HCT116 (cell line): Measurements from ENCODE around the gene SDK1. TPM values are rescaled to one million over a fixed set of nuclear protein-coding genes. Genes with fewer than 3 reads are reported as not detected.

ENCODE experiments used
- ATAC-seq: fragments of 200-7000 bp; cut with Tn5 transposase; 2 replicates; pipeline ENCODE4 v1.9.1; 2020; ENCODE audit warnings: mild to moderate bottlenecking, moderate library complexity
- BruUV-seq: library from RNA; stranded (reverse); fragments of 400-500 nt; replicated peaks from 2 replicates; lab custom pipeline; 2021; lab: Mats Ljungman, UMichigan
- CTCF ChIA-PET: fragments of 300-600 bp; sonication (Branson Sonifier 250); formaldehyde crosslinking; loops from one replicate; lab custom pipeline; 2021; ENCODE audit warnings: antibody characterized with exemption; lab: Charles Lee
- POLR2A ChIA-PET: fragments of 300-600, 350-600 bp; sonication (Branson Sonifier 250); formaldehyde crosslinking; loops from one replicate; lab custom pipeline; 2021; ENCODE audit warnings: antibody characterized with exemption; lab: Charles Lee
- RAD21 ChIA-PET, 2 experiments: fragments of 300-600 bp; sonication (Branson Sonifier 250); formaldehyde crosslinking; loops; one replicate each; lab custom pipeline; 2023; ENCODE audit warnings: low total read pairs in 2 of 2; ENCODE audit not compliant: uncharacterized antibody in 2 of 2, unreplicated experiment in 2 of 2, low non-redundant PET in 1 of 2; lab: Charles Lee
- DNase-seq: peaks from one replicate; pipeline ENCODE4 v3.0.0-alpha.2; 2010; ENCODE audit warnings: low read depth, low spot score
- H2AFZ ChIP-seq: fragments of 200-600 bp; shearing (Covaris generic), sonication (generic); 2 replicates; pipeline ENCODE4 v1.6.1; 2017; ENCODE audit warnings: low read depth, mixed run types, mixed read lengths, antibody characterized with exemption, low read length; ENCODE audit not compliant: poor library complexity, severe bottlenecking
- H3K27ac ChIP-seq: 2 replicates; pipeline ENCODE4 v1.5.1; 2012; ENCODE audit warnings: low read depth, low read length
- H3K27me3 ChIP-seq: fragments of 200-600 bp; sonication (generic); 2 replicates; pipeline ENCODE4 v1.6.1; 2016; ENCODE audit warnings: mixed run types, low read length, mixed read lengths; ENCODE audit not compliant: insufficient read depth
- H3K36me3 ChIP-seq, 2 experiments: fragments of 200-500 bp in 1 of 2; fragments of 200-600 bp in 1 of 2; sonication (Bioruptor generic) in 1 of 2; sonication (generic) in 1 of 2; 2 replicates each; pipeline versions ENCODE4 v1.5.1 to v1.6.1; 2014 to 2016; ENCODE audit warnings: low read length in 2 of 2, inconsistent platforms in 1 of 2, mixed read lengths in 1 of 2, mixed run types in 1 of 2; ENCODE audit not compliant: insufficient read depth in 2 of 2, control insufficient read depth in 1 of 2
- H3K4me1 ChIP-seq, 2 experiments: fragments of 200-600 bp in 1 of 2; sonication (generic) in 1 of 2; 2 replicates each; pipeline versions ENCODE4 v1.5.1 to v1.6.1; 2012 to 2017; ENCODE audit warnings: low read length in 2 of 2, inconsistent platforms in 1 of 2, mild to moderate bottlenecking in 1 of 2, mixed read lengths in 1 of 2, mixed run types in 1 of 2, moderate library complexity in 1 of 2; ENCODE audit not compliant: insufficient read depth in 2 of 2, control insufficient read depth in 1 of 2
- H3K4me2 ChIP-seq: fragments of 200-600 bp; sonication (generic); 2 replicates; pipeline ENCODE4 v1.6.1; 2017; ENCODE audit warnings: mixed run types, low read length, mixed read lengths
- H3K4me3 ChIP-seq, 2 experiments: fragments of 200-600 bp in 1 of 2; sonication (generic) in 1 of 2; replicated peaks in 1 of 2; 2 replicates each; pipeline ENCODE4 v1.5.1; 2011 to 2016; ENCODE audit warnings: low read length in 2 of 2, control low read depth in 1 of 2, low read depth in 1 of 2, mild to moderate bottlenecking in 1 of 2, mixed read lengths in 1 of 2, mixed run types in 1 of 2
- H3K79me2 ChIP-seq: fragments of 200-600 bp; sonication (generic); 2 replicates; pipeline ENCODE4 v1.6.1; 2017; ENCODE audit warnings: mild to moderate bottlenecking, mixed run types, low read length, moderate library complexity, mixed read lengths; ENCODE audit not compliant: insufficient read depth
- H3K9ac ChIP-seq: fragments of 200-600 bp; sonication (generic); 2 replicates; pipeline ENCODE4 v1.6.1; 2016; ENCODE audit warnings: low read length, mixed read lengths
- H3K9me2 ChIP-seq: fragments of 200-600 bp; sonication (generic), shearing (Covaris generic); 2 replicates; pipeline ENCODE4 v1.6.1; 2017; ENCODE audit warnings: mixed run types, mild to moderate bottlenecking, moderate library complexity; ENCODE audit not compliant: insufficient read depth
- H3K9me3 ChIP-seq, 2 experiments: fragments of 200-500 bp in 1 of 2; fragments of 200-600 bp in 1 of 2; sonication (Bioruptor generic) in 1 of 2; sonication (generic) in 1 of 2; 2 replicates each; pipeline ENCODE4 v1.6.1; 2014 to 2017; ENCODE audit warnings: low read length in 2 of 2, mixed read lengths in 2 of 2, inconsistent platforms in 1 of 2, low read depth in 1 of 2, mild to moderate bottlenecking in 1 of 2, mixed run types in 1 of 2, moderate library complexity in 1 of 2; ENCODE audit not compliant: control insufficient read depth in 1 of 2, insufficient read depth in 1 of 2
- H4K20me1 ChIP-seq: fragments of 200-600 bp; sonication (generic), shearing (Covaris generic); 2 replicates; pipeline ENCODE4 v1.6.1; 2017; ENCODE audit warnings: mixed run types, mild to moderate bottlenecking, moderate library complexity; ENCODE audit not compliant: insufficient read depth
- CBX3 ChIP-seq: IDR thresholded peaks from 2 replicates; pipeline ENCODE4 v1.6.1; 2012; ENCODE audit warnings: low read depth
- CEBPB ChIP-seq: IDR thresholded peaks from 2 replicates; pipeline ENCODE4 v1.6.1; 2012; ENCODE audit warnings: low read depth
- EGR1 ChIP-seq: IDR thresholded peaks from 2 replicates; pipeline ENCODE4 v1.6.1; 2012; ENCODE audit warnings: low read depth
- ELF1 ChIP-seq: IDR thresholded peaks from 2 replicates; pipeline ENCODE4 v1.6.1; 2012; ENCODE audit warnings: low read depth, borderline replicate concordance
- EZH2phosphoT487 ChIP-seq: fragments of 200-600 bp; IDR thresholded peaks from 2 replicates; pipeline ENCODE4 v1.6.1; 2018; ENCODE audit warnings: antibody characterized with exemption, borderline replicate concordance
- FOSL1 ChIP-seq: IDR thresholded peaks from 2 replicates; pipeline ENCODE4 v1.6.1; 2012; ENCODE audit warnings: low read depth
- JUND ChIP-seq: IDR thresholded peaks from 2 replicates; pipeline ENCODE4 v1.6.1; 2012
- MAX ChIP-seq: IDR thresholded peaks from 2 replicates; pipeline ENCODE4 v1.6.1; 2012
- POLR2A ChIP-seq: IDR thresholded peaks from 2 replicates; pipeline ENCODE4 v1.7.0; 2011; ENCODE audit warnings: borderline replicate concordance; ENCODE audit not compliant: insufficient read depth, insufficient read length; ENCODE audit errors: extremely low read depth
- REST ChIP-seq: IDR thresholded peaks from 2 replicates; pipeline ENCODE4 v1.6.1; 2012; ENCODE audit warnings: low read depth
- SIN3A ChIP-seq: IDR thresholded peaks from 2 replicates; pipeline ENCODE4 v1.6.1; 2012; ENCODE audit warnings: low read depth
- SP1 ChIP-seq: IDR thresholded peaks from 2 replicates; pipeline ENCODE4 v1.6.1; 2012; ENCODE audit warnings: low read depth
- TCF7L2 ChIP-seq: IDR thresholded peaks from 2 replicates; pipeline ENCODE4 v1.7.0; 2011; ENCODE audit warnings: borderline replicate concordance, inconsistent platforms; ENCODE audit not compliant: insufficient read depth, insufficient read length; ENCODE audit errors: extremely low read depth
- ZBTB33 ChIP-seq: IDR thresholded peaks from 2 replicates; pipeline ENCODE4 v1.6.1; 2011; ENCODE audit warnings: mild to moderate bottlenecking, low read length, moderate library complexity; ENCODE audit not compliant: insufficient replicate concordance; ENCODE audit errors: extremely low read depth
- ZFX ChIP-seq: fragments of 450-650 bp; IDR thresholded peaks from 2 replicates; pipeline ENCODE4 v1.6.1; 2017
- ZNF274 ChIP-seq: fragments of 200-500 bp; sonication (Bioruptor generic); IDR thresholded peaks from 2 replicates; pipeline ENCODE4 v1.6.1; 2014; ENCODE audit warnings: mild to moderate bottlenecking, low read depth, low read length, inconsistent platforms
- intact Hi-C: fragments of 100-400 bp; cut with micrococcal nuclease; formaldehyde crosslinking; loops from 2 replicates; pipeline ENCODE4 v1.10.0; 2022
- total RNA-seq: library from RNA; stranded (reverse); gene quantifications from one replicate; pipeline ENCODE4 v1.2.1, GENCODE V29; 2021; ENCODE audit not compliant: unreplicated experiment

SDK1 gene
- total RNA-seq, 1 experiment from 2014 or later: 0.05 TPM

- intact Hi-C loops: loop anchor here (10.0 kb wide), 2 partner anchors 365 to 1325 kb away; no protein-coding TSS in a partner anchor
- ChIA-PET CTCF (no interaction called here), RAD21 (no interaction called here), POLR2A (no interaction called here)
- Histone ChIP-seq H3K9me2 (no peaks in the 10 kb centered on the region), H3K27me3 (peaks cover 46% of the 10 kb centered on the region), H3K27ac (no peak overlapping the region), H3K4me2 (no peak overlapping the region), H3K4me1 (no peaks in the 10 kb centered on the region), H2AFZ (no peak overlapping the region), H3K36me3 (no peaks in the 10 kb centered on the region), H4K20me1 (no peaks in the 10 kb centered on the region), H3K79me2 (no peaks in the 10 kb centered on the region), H3K9me3 (no peaks in the 10 kb centered on the region), H3K4me3 (no peak overlapping the region), H3K9ac (no peak overlapping the region)
- TF ChIP-seq ZNF274: no peak
- no TSS peak for BruUV-seq
- DNase-seq (no peak), ATAC-seq (no peak)
Observed at GRCh38 chr7:3309956-3310355, 8.9 kb downstream of the SDK1 start.

- intact Hi-C loops: no loop called here
- ATAC-seq: no peak
- Histone ChIP-seq H3K4me3 (no peak overlapping the region), H3K79me2 (no peaks in the 10 kb centered on the region), H3K9me3 (no peaks in the 10 kb centered on the region), H4K20me1 (no peaks in the 10 kb centered on the region), H3K36me3 (no peaks in the 10 kb centered on the region), H3K4me2 (no peak overlapping the region), H2AFZ (no peak overlapping the region), H3K4me1 (no peaks in the 10 kb centered on the region), H3K9ac (no peak overlapping the region), H3K27me3 (peaks cover 39% of the 10 kb centered on the region), H3K27ac (no peak overlapping the region), H3K9me2 (no peaks in the 10 kb centered on the region)
- BruUV-seq: no TSS peak
- CTCF ChIA-PET: no interaction called here
- DNase-seq: no peak
- RAD21 ChIA-PET: no interaction called here
- POLR2A ChIA-PET: no interaction called here
- TF ChIP-seq JUND (no peak), FOSL1 (no peak), POLR2A (no peak), ZFX (no peak), TCF7L2 (no peak), SP1 (no peak), ZBTB33 (no peak), REST (no peak), SIN3A (no peak), CEBPB (no peak), ELF1 (no peak), CBX3 (no peak), EGR1 (no peak), EZH2phosphoT487 (no peak), MAX (no peak)
Observed at GRCh38 chr7:3310884-3311283, 9.8 kb downstream of the SDK1 start.
